Stimulated activated CD4-positive, alpha-beta T cell treated with anti-CD3 and anti-CD28 coated beads, Interleukin-15, amount 100 ng/mL, for 1 hour (primary cell): Measurements from ENCODE around the gene EFNB2.

Experiments
- DNase-seq, 2 donors: peaks; one replicate each; pipeline ENCODE4 v3.0.0-alpha.2; 2020; ENCODE audit warnings: low read depth in 1 of 2, low spot score in 1 of 2

EFNB2 gene

DNA sequence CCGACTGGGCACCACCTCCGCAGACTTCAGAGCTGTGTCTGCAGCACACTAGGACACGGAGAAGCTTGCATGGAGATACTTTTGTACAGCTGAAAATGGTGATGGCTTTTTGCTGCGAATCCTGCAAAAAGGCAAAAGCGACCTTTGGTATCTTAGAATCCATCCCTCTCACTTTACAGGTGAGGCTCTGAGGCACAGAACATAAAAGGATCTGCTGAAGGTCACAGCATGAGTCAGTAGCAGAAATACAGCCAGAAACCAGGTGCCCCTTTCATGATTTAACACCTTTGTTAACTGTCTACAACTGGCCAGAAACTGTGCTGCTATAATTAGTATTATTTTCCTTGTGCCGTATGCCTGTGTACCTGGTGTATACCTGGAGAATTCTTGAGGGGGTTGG is 48.3 kb downstream of the EFNB2 start:
- no peak for DNase-seq

DNA sequence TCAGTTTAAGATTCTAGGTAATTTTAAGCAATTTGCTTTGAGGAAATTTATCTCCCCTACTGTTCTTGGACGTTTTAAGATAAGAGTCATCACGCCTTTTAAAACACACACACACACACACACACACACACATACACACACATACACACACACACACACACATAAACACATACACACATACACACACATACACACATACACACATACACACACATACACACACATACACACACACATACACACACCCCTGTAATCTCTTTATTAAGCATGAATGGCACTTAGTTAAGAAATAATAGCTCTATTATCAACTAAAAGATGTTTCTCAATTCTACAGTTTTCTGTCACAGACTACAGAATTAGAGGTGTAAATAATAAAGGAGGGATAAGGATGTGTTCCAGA is 49.2 kb downstream of the EFNB2 start:
- no peak for DNase-seq

- no peak for DNase-seq
Observed at GRCh38 chr13:106484537-106485193, 50.8 kb downstream of the EFNB2 start.

GRCh38 chr13:106484084-106484483 is 51.4 kb downstream of the EFNB2 start:
- DNase-seq: no peak

DNA sequence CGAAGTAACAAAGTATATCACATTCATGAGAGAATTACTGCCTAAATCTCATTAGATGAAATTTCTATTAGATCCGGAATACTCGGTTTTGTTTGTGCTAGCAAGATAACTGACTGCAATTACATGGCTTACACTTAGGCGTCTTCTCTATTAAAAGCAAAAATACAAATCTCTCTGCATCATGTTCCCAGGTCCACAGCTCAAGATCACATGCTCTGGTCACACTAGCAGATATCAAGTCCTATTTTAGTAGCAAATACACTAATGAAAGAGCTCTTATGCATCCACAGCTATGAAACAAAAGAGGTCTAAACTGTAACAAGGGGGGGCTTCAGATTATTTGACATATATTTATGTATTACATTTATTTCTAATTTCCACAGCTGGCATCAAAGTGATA is 53.5 kb downstream of the EFNB2 start:
- DNase-seq: no peak

- no peak for DNase-seq
Observed at GRCh38 chr13:106480351-106480910, 55.0 kb downstream of the EFNB2 start.

DNA sequence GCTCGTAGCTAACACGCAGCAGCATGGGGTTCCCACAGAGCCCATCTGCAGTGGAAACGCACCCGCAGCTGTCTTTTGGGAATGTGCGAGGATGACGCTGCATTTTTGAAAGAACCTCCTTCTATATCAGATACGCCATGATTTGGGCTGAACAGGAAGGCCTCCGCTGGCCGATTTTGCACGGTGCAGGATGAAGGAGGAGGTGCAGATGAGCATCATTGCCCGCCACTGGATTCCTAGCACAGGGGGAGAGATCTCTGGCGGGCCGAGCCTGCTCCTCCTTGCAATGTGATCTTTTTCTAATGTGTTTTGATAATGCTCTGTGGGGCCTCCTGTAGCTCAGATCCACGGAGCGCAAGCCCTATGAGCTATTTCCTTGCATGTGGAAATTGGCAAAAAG is 55.5 kb downstream of the EFNB2 start:
- DNase-seq: no peak

DNA sequence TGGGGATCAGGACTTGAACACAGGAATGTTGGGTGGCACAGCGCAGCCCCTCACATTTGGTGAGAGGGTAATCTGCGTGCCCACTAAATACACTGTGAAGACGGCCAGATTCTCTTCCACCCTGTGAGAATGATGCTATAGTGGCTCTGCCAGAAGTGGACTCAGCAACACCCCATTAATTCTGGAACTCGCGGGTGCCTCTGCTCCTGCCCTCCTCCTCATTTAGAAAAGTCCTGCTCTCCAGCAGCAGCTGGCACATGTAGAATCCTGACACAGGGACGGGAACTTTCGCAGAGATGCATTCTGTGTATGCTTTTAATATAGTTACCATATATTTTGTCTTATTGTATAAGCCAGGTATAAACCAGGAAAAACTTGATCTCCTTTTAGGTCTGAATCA is 57.3 kb downstream of the EFNB2 start:
- no peak for DNase-seq

DNA sequence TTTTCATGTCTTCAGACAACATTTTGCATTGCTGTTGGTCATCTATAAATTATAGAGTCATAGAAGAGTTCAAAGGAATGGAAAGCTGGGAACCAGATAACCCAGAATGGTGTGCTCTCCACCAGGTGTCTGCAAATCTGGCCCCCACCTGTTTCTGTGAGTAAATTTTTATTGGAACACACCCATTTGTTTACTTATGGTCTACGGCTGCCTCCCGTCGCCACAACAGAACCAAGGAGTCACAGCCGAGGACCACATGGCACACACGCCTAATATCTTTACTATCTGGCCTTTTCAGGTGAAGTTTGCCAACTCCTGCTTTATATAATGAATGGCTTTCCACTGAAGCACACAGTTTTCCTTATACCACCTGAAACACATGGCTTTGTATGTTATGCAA is 58.2 kb downstream of the EFNB2 start:
- DNase-seq: no peak

DNA sequence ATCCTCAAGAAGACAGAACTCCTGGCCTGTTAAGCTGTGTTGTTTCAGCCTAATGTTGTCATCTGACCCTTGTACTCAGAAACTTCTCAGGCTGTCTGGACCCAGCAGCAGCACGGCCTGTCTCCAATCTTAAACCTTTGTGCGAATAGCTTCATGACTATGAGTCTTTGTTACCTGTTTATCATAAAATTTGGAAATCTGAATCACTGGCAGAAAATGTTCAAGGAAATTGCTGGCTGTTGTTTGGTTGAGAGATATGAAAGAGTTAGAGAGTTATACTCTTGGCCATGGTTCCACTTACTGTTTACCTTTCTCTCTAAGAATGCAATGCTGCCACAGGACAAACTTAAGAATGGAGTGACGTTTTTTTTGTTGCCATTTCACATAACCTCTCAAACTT is 59.6 kb downstream of the EFNB2 start:
- no peak for DNase-seq

- DNase-seq: no peak
Observed at GRCh38 chr13:106474912-106475311, 60.5 kb downstream of the EFNB2 start.

- no peak for DNase-seq
Observed at GRCh38 chr13:106473154-106473553, 62.3 kb downstream of the EFNB2 start.

DNA sequence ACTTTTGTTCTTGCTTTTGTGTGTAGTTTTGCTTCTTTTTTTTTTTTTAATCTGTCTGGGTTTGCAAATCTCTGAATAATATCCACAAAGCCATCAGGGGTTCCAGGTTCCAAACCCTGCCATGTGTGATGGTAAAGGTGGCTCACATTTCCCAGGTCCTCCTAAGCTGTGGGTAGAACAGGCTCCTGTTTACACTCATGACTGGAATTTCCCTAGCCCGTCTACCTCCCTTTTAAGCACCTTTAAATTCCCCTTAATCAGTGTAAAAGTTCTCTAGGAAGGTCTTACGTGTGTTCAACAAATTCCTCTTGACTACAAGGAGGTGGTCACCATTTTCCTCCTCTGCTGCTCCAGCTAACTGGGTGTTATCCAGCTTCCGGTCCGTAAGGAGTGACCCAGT is 62.8 kb downstream of the EFNB2 start:
- DNase-seq: no peak

GRCh38 chr13:106471957-106472543 is 63.4 kb downstream of the EFNB2 start:
- no peak for DNase-seq

DNA sequence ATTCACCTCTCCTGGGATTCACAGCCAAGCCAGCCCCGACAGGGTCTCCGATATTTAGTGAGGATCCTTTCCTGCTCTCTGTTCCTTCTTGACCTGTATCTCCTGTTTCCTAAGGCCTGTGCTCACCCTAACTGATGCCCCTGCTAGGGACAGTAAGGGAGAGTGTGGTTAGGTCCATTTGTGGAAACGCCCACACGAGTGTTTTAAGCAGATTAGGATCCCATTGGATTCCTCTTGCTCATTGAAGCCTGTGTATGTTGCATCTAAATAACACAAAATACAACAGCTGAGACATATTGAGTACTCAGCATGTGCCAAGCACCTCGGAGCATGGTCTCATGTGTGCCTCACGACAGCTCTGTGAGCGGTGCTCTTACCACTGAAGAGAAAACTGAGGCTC is 64.9 kb downstream of the EFNB2 start:
- DNase-seq: no peak

- no peak for DNase-seq
Observed at GRCh38 chr13:106468744-106469590, 66.5 kb downstream of the EFNB2 start.

- DNase-seq: no peak
Observed at GRCh38 chr13:106468207-106468606, 67.3 kb downstream of the EFNB2 start.

DNA sequence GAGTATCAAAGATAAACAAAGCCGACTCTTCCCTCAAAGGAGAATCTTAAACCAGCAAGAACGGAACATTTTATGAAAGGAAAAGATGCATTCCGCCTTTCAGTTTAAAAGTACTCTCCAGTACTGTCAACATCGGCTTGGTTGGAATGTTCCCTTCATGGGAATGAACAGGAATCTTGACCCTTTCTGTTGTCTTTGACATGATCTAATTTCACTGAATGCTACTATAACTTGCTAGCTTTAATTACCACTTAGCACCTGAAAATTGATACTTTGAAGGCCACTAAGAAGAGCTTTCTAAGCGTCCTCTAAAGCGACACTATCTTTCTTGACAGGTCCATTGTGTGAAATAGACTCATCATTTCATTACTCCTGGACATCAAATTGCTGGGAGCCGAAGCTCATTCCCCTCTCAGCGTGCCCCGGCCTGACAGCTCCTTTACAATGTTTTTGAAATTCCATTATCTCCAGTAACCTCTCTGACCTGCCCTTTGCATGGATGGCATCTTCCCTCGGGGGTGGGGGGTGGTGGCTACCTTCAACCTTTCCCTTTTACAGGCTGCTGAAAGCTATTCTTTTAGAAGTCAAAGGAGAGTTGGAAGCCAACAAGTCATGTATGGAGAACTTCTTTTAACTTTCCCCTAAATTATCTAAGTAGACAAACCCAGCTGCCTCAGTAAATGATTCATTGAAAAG is 67.9 kb downstream of the EFNB2 start:
- no peak for DNase-seq

- no peak for DNase-seq
Observed at GRCh38 chr13:106466691-106467426, 68.6 kb downstream of the EFNB2 start.

GRCh38 chr13:106464076-106464475 is 71.4 kb downstream of the EFNB2 start:
- no peak for DNase-seq

GRCh38 chr13:106462710-106463109 is 72.8 kb downstream of the EFNB2 start:
- DNase-seq: no peak
